IMR-90 (cell line): Measurements from ENCODE around the gene AP4S1. TPM values are rescaled to one million over a fixed set of nuclear protein-coding genes. Genes with fewer than 3 reads are reported as not detected.

Experiments used
- ATAC-seq: fragments of 200-7000 bp; cut with Tn5 transposase; 2 replicates; pipeline ENCODE4 v1.9.1; 2020; ENCODE audit warnings: low read depth, mild to moderate bottlenecking, moderate library complexity
- BruUV-seq: library from RNA; stranded (reverse); fragments of 400-500 nt; replicated peaks from 2 replicates; lab custom pipeline; 2021; lab: Mats Ljungman, UMichigan
- CTCF ChIA-PET: fragments of 300-600 bp; formaldehyde crosslinking; extraction: SDS; loops from one replicate; lab custom pipeline; 2021; ENCODE audit warnings: antibody characterized with exemption; lab: Yijun Ruan, JAX
- POLR2A ChIA-PET: fragments of 300-600 bp; sonication (Branson Sonifier 250); formaldehyde crosslinking; loops from one replicate; lab custom pipeline; 2022; ENCODE audit warnings: antibody characterized with exemption; ENCODE audit not compliant: unreplicated experiment; lab: Charles Lee
- DNase-seq: peaks from one replicate; pipeline ENCODE4 v3.0.0; 2013
- H2AFZ ChIP-seq: replicated peaks from 2 replicates; pipeline ENCODE3; 2013; ENCODE audit warnings: low read length, mild to moderate bottlenecking; ENCODE audit not compliant: poor library complexity
- H2AK5ac ChIP-seq: 2 replicates; pipeline ENCODE4 v1.6.1; 2013; ENCODE audit warnings: low read depth, low read length, inconsistent platforms
- H2AK9ac ChIP-seq: replicated peaks from 2 replicates; pipeline ENCODE3; 2013; ENCODE audit warnings: mild to moderate bottlenecking, low read depth, low read length, moderate library complexity; ENCODE audit not compliant: poor library complexity
- H2BK120ac ChIP-seq: 2 replicates; pipeline ENCODE4 v1.6.1; 2013; ENCODE audit warnings: low read depth, low read length, inconsistent platforms
- H2BK15ac ChIP-seq: 3 replicates; pipeline ENCODE4 v1.6.1; 2013; ENCODE audit warnings: low read depth, low read length, inconsistent platforms
- H2BK20ac ChIP-seq: 2 replicates; pipeline ENCODE4 v1.6.1; 2013; ENCODE audit warnings: low read depth, mild to moderate bottlenecking, inconsistent platforms, low read length, moderate library complexity
- H2BK5ac ChIP-seq: 2 replicates; pipeline ENCODE4 v1.6.1; 2013; ENCODE audit warnings: mild to moderate bottlenecking, low read depth, low read length, inconsistent platforms; ENCODE audit not compliant: poor library complexity, severe bottlenecking
- H3K14ac ChIP-seq: replicated peaks from 2 replicates; pipeline ENCODE4 v1.6.1; 2013; ENCODE audit warnings: low read depth, low read length, inconsistent platforms
- H3K18ac ChIP-seq: 2 replicates; pipeline ENCODE4 v1.6.1; 2013; ENCODE audit warnings: low read depth, low read length, control low read depth
- H3K23ac ChIP-seq: 2 replicates; pipeline ENCODE4 v1.6.1; 2013; ENCODE audit warnings: low read depth, low read length, inconsistent platforms
- H3K27ac ChIP-seq: 2 replicates; pipeline ENCODE4 v1.5.1; 2013; ENCODE audit warnings: mild to moderate bottlenecking, control low read depth, low read length; ENCODE audit not compliant: insufficient read depth
- H3K27me3 ChIP-seq: 2 replicates; pipeline ENCODE4 v1.6.1; 2013; ENCODE audit warnings: low read length; ENCODE audit not compliant: control insufficient read depth, insufficient read depth
- H3K36me3 ChIP-seq: 2 replicates; pipeline ENCODE4 v1.6.1; 2013; ENCODE audit warnings: low read length, mixed read lengths; ENCODE audit not compliant: control insufficient read depth, insufficient read depth
- H3K4ac ChIP-seq: 2 replicates; pipeline ENCODE4 v1.6.1; 2013; ENCODE audit warnings: low read depth, low read length, inconsistent platforms
- H3K4me1 ChIP-seq: 2 replicates; pipeline ENCODE4 v1.6.1; 2013; ENCODE audit warnings: low read length, mixed read lengths; ENCODE audit not compliant: control insufficient read depth, insufficient read depth
- H3K4me2 ChIP-seq: 2 replicates; pipeline ENCODE4 v1.6.1; 2013; ENCODE audit warnings: low read depth, mild to moderate bottlenecking, control low read depth, low read length, moderate library complexity
- H3K4me3 ChIP-seq: 2 replicates; pipeline ENCODE4 v1.5.1; 2013; ENCODE audit warnings: low read depth, mild to moderate bottlenecking, control low read depth, low read length, moderate library complexity; ENCODE audit not compliant: insufficient read depth
- H3K56ac ChIP-seq: 2 replicates; pipeline ENCODE4 v1.6.1; 2013; ENCODE audit warnings: low read length, inconsistent platforms; ENCODE audit not compliant: insufficient read depth; ENCODE audit errors: extremely low read depth
- H3K79me1 ChIP-seq, 2 experiments: 2 replicates each; pipeline ENCODE4 v1.6.1; 2013; ENCODE audit warnings: low read length in 2 of 2, inconsistent platforms in 1 of 2, low read depth in 1 of 2
- H3K9ac ChIP-seq: 2 replicates; pipeline ENCODE4 v1.6.1; 2013; ENCODE audit warnings: low read depth, low read length, control low read depth
- H3K9me1 ChIP-seq: 2 replicates; pipeline ENCODE4 v1.6.1; 2013; ENCODE audit warnings: low read length, inconsistent platforms; ENCODE audit not compliant: insufficient read depth
- H3K9me3 ChIP-seq: 2 replicates; pipeline ENCODE4 v1.6.1; 2013; ENCODE audit warnings: low read length; ENCODE audit not compliant: control insufficient read depth, insufficient read depth
- H4K20me1 ChIP-seq: 2 replicates; pipeline ENCODE4 v1.6.1; 2013; ENCODE audit warnings: low read length, inconsistent platforms; ENCODE audit not compliant: insufficient read depth
- H4K5ac ChIP-seq: 2 replicates; pipeline ENCODE4 v1.6.1; 2013; ENCODE audit warnings: mild to moderate bottlenecking, low read depth, low read length, control low read depth
- H4K8ac ChIP-seq, 2 experiments: 2 replicates each; pipeline ENCODE4 v1.6.1; 2013; ENCODE audit warnings: low read depth in 2 of 2, low read length in 2 of 2, control low read depth in 1 of 2, inconsistent platforms in 1 of 2
- H4K91ac ChIP-seq: 2 replicates; pipeline ENCODE4 v1.6.1; 2013; ENCODE audit warnings: low read depth, low read length, inconsistent platforms; ENCODE audit not compliant: insufficient read depth
- RCOR1 ChIP-seq: IDR thresholded peaks from 2 replicates; pipeline ENCODE4 v1.6.1; 2012; ENCODE audit warnings: mild to moderate bottlenecking, low read length, improper control_type of control experiment; ENCODE audit not compliant: insufficient replicate concordance
- WGBS, 2 experiments: methylation state at CpG; one replicate each; pipeline versions ENCODE4 v1.1.5 to v1.1.7; 2013; ENCODE audit warnings: missing lambda C conversion rate in 2 of 2; ENCODE audit not compliant: insufficient read length in 1 of 2; ENCODE audit errors: extremely low coverage in 2 of 2; 5-methylcytosine and 5-hydroxymethylcytosine counted together
- dilution Hi-C: fragments of 300-500 bp; cut with HindIII; formaldehyde crosslinking; loops from one replicate; pipeline ENCODE4 v1.14.3; 2018; ENCODE audit warnings: low sequenced_read_pairs; ENCODE audit not compliant: unreplicated experiment
- in situ Hi-C: fragments of 300-500 bp; cut with MboI; formaldehyde crosslinking; loops from 3 replicates; pipeline ENCODE4 v1.14.3; 2019; ENCODE audit warnings: low sequenced_read_pairs, inconsistent platforms, mixed read lengths
- intact Hi-C: fragments of 100-400 bp; cut with micrococcal nuclease; formaldehyde crosslinking; loops from 2 replicates; pipeline ENCODE4 v1.10.0; 2022
- polyA plus RNA-seq, 3 experiments: library from polyadenylated mRNA; depleted of rRNA; stranded (reverse); fragments of >200 nt; gene quantifications; 2 replicates each; pipeline ENCODE4 v1.2.3, GENCODE V29; 2012; ENCODE audit warnings: low replicate concordance in 1 of 3
- total RNA-seq: library from RNA; depleted of rRNA; stranded (reverse); fragments of >200 nt; gene quantifications from 2 replicates; pipeline ENCODE4 v1.2.3, GENCODE V29; 2012

AP4S1 gene
- total and polyA plus RNA-seq, 2 of the 4 experiments (the other 2 are of a cell fraction) = 2.7 to 4.5 TPM

GRCh38 chr14:30995689-30996088, 29.8 kb upstream of the AP4S1 start:
- no peak overlapping the region for H4K5ac ChIP-seq
- no peak overlapping the region for H2BK5ac ChIP-seq
- intact Hi-C loops (no loop called here), in situ Hi-C loops (loop anchor here (25.0 kb wide), 1 partner anchor 367 kb away; no protein-coding TSS in a partner anchor), dilution Hi-C loops (no loop called here)
- no peaks in the 10 kb centered on the region for H3K27me3 ChIP-seq
- H2BK20ac ChIP-seq = no peak overlapping the region
- no peak for TF ChIP-seq RCOR1
- H2BK15ac ChIP-seq = no peak overlapping the region
- ChIA-PET POLR2A (no interaction called here), CTCF (interaction anchor here (0.6 kb wide), 1 partner anchor 15 kb away, joined by 6 read pairs; no protein-coding TSS in a partner anchor)
- no peak overlapping the region for H4K8ac ChIP-seq
- H3K14ac ChIP-seq = no peak overlapping the region
- no peak overlapping the region for H2AK5ac ChIP-seq
- H3K9me1 ChIP-seq = peaks cover 14% of the 10 kb centered on the region; the same call in 1 of the 2 replicates
- H3K23ac ChIP-seq = no peak overlapping the region
- peaks cover 12 to 62% of the 10 kb centered on the region in 2 experiments for H3K79me1 ChIP-seq
- no peak overlapping the region for H3K4ac ChIP-seq
- H3K4me3 ChIP-seq = no peak overlapping the region
- H3K4me2 ChIP-seq = peak overlapping the region; percentile 44; the same call in 1 of the 2 replicates
- no peak overlapping the region for H3K56ac ChIP-seq
- DNase-seq (no peak), ATAC-seq (no peak)
- no peak overlapping the region for H3K18ac ChIP-seq
- H4K20me1 ChIP-seq = peaks cover 85% of the 10 kb centered on the region
- H2AFZ ChIP-seq = no peak overlapping the region
- no TSS peak for BruUV-seq
- H2BK120ac ChIP-seq = no peak overlapping the region
- no peak overlapping the region for H3K9ac ChIP-seq
- H3K27ac ChIP-seq = no peak overlapping the region
- H4K91ac ChIP-seq = no peak overlapping the region
- peaks cover 6% of the 10 kb centered on the region for H3K36me3 ChIP-seq
- peaks cover 6% of the 10 kb centered on the region for H3K9me3 ChIP-seq
- peaks cover 9% of the 10 kb centered on the region for H3K4me1 ChIP-seq
- no CpG with 5 or more reads among the region's 3 CpGs for WGBS, 2 experiments
- no peak overlapping the region for H2AK9ac ChIP-seq
